NCI-H1105 (cell line): ENCODE measurements around the gene FMO3.

Experiments used
- DNase-seq: peaks from one replicate; lab custom pipeline; 2025; lab: John Stamatoyannopoulos, UW

FMO3 gene

GRCh38 chr1:171159148-171159547, 68.4 kb downstream of the FMO3 start:
- no peak for DNase-seq

GRCh38 chr1:171160211-171160610, 69.5 kb downstream of the FMO3 start:
- DNase-seq: no peak

DNA sequence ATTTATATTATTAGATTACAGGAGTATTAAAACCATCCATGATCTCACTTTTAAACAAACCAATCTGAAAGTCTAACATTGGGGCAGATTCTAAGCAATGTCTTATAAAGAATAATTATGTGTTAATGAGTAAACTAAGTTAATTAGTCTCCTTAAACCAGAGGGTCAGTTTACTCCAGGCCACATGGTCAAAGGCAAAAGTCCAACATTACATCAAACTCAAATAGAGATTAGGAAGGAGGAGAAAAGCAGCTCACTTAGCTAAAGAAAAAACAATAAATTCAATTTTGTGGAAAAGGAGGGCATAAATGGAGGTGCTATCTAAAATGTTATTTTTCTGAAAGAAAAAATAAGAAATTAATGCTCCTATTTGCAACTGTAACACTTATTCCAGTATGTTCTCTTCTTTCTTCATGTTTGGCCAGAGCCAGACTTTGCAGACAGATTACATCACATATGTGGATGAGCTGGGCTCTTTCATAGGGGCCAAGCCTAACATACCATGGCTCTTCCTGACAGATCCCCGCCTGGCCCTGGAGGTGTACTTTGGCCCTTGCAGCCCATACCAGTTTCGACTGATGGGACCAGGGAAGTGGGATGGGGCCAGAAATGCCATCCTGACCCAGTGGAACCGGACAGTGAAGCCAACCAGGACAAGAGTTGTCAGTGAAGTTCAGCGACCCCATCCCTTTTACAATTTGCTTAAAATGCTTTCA, 70.1 kb downstream of the FMO3 start:
- no peak for DNase-seq

DNA sequence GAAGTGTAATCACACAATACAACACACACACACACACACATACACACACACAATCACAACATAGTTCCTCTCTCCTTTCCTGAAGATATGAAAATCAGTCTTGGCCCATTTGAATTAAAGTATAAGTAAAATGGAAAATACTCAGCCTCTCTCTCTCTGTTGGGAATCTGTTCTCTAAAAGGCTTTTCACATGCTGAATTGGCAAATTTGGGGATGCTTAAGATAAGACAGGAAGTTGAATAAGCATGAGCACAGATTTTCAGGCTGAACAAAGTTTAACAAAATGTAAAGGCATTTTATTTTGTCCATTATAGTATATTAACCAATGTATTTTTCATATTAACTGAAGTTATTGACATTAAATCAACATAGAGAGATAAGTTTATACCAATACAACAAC, 70.7 kb downstream of the FMO3 start:
- DNase-seq: no peak

- no peak for DNase-seq
Observed at GRCh38 chr1:171166361-171166760, 75.7 kb downstream of the FMO3 start.
